ENCODE results near the gene CELA1.

The CELA1 gene

GRCh38 chr12:51371295-51371953 is 24.9 kb upstream of the CELA1 start:
- H3K79me1 ChIP-seq (ENCODE audit: low read length), result no peaks in the 10 kb centered on the region
- no CpG with 5 or more reads among the region's 8 CpGs for WGBS (ENCODE audit: extremely low coverage, insufficient coverage, low lambda C conversion rate)
- H3K23ac ChIP-seq (ENCODE audit: low read length), result no peak overlapping the region
- no peak overlapping the region for H2AK5ac ChIP-seq (ENCODE audit: low read length)
- no peaks in the 10 kb centered on the region for H3K27me3 ChIP-seq (ENCODE audit: insufficient read depth, low read length, poor library complexity)
- no peak overlapping the region for H3K4ac ChIP-seq (ENCODE audit: low read depth, low read length)
- H2BK15ac ChIP-seq (replicated peaks; ENCODE audit: low read depth), result no peak overlapping the region
- H2BK5ac ChIP-seq (ENCODE audit: low read length), result peak overlapping the region; percentile 5
- H3K4me2 ChIP-seq (ENCODE audit: low read length), result no peak overlapping the region
- peak overlapping the region; percentile 9 for H3K18ac ChIP-seq (ENCODE audit: low read length)
- H2BK120ac ChIP-seq (ENCODE audit: low read depth, low read length), result no peak overlapping the region
- H4K5ac ChIP-seq (ENCODE audit: low read length), result no peak overlapping the region
- no peak overlapping the region for H4K8ac ChIP-seq (ENCODE audit: low read depth, low read length)
- peak overlapping the region; percentile 49 for H3K56ac ChIP-seq (ENCODE audit: low read length)
- DNase-seq, result peak; percentile 99
- no peaks in the 10 kb centered on the region for H3K36me3 ChIP-seq (ENCODE audit: control insufficient read depth, insufficient read depth, low read length)
- H3K4me1 ChIP-seq (ENCODE audit: control insufficient read depth, low read depth, low read length), result peaks cover 3% of the 10 kb centered on the region
- H3K79me2 ChIP-seq (ENCODE audit: control insufficient read depth, insufficient read depth, low read length), result no peaks in the 10 kb centered on the region
- H3K27ac ChIP-seq (ENCODE audit: low read depth, low read length), result peak overlapping the region; percentile 62
- no peak overlapping the region for H3K4me3 ChIP-seq (ENCODE audit: low read length)
- peak overlapping the region; percentile 2 for H3K9ac ChIP-seq (ENCODE audit: low read length)

- Histone ChIP-seq H3K23ac (ENCODE audit: low read length) (no peak overlapping the region), H3K4me2 (ENCODE audit: low read length) (no peak overlapping the region), H2BK5ac (ENCODE audit: low read length) (no peak overlapping the region), H4K5ac (ENCODE audit: low read length) (no peak overlapping the region), H3K18ac (ENCODE audit: low read length) (peak overlapping the region; percentile 47), H3K4me3 (ENCODE audit: low read length) (no peak overlapping the region), H3K4me1 (ENCODE audit: control insufficient read depth, low read depth, low read length) (peaks cover 3% of the 10 kb centered on the region), H3K4ac (ENCODE audit: low read depth, low read length) (no peak overlapping the region), H2BK15ac (replicated peaks; ENCODE audit: low read depth) (no peak overlapping the region), H3K27ac (ENCODE audit: low read depth, low read length) (peak overlapping the region; percentile 38), H3K27me3 (ENCODE audit: insufficient read depth, low read length, poor library complexity) (no peaks in the 10 kb centered on the region), H2AK5ac (ENCODE audit: low read length) (no peak overlapping the region), H3K56ac (ENCODE audit: low read length) (no peak overlapping the region), H3K9ac (ENCODE audit: low read length) (no peak overlapping the region), H3K36me3 (ENCODE audit: control insufficient read depth, insufficient read depth, low read length) (no peaks in the 10 kb centered on the region), H2BK120ac (ENCODE audit: low read depth, low read length) (no peak overlapping the region), H4K8ac (ENCODE audit: low read depth, low read length) (no peak overlapping the region), H3K79me2 (ENCODE audit: control insufficient read depth, insufficient read depth, low read length) (no peaks in the 10 kb centered on the region), H3K79me1 (ENCODE audit: low read length) (no peaks in the 10 kb centered on the region)
- no CpG with 5 or more reads among the region's 9 CpGs for WGBS (ENCODE audit: extremely low coverage, insufficient coverage, low lambda C conversion rate)
- DNase-seq, result no peak
Observed at GRCh38 chr12:51370667-51371066, 24.2 kb upstream of the CELA1 start.

GRCh38 chr12:51369581-51369980 is 23.1 kb upstream of the CELA1 start:
- Histone ChIP-seq H3K36me3 (ENCODE audit: control insufficient read depth, insufficient read depth, low read length) (no peaks in the 10 kb centered on the region), H4K8ac (ENCODE audit: low read depth, low read length) (no peak overlapping the region), H3K79me1 (ENCODE audit: low read length) (no peaks in the 10 kb centered on the region), H3K79me2 (ENCODE audit: control insufficient read depth, insufficient read depth, low read length) (no peaks in the 10 kb centered on the region), H3K27me3 (ENCODE audit: insufficient read depth, low read length, poor library complexity) (no peaks in the 10 kb centered on the region), H3K27ac (ENCODE audit: low read depth, low read length) (no peak overlapping the region), H2BK120ac (ENCODE audit: low read depth, low read length) (no peak overlapping the region), H4K5ac (ENCODE audit: low read length) (no peak overlapping the region), H2BK15ac (replicated peaks; ENCODE audit: low read depth) (no peak overlapping the region), H3K4me3 (ENCODE audit: low read length) (no peak overlapping the region), H3K18ac (ENCODE audit: low read length) (no peak overlapping the region), H3K9ac (ENCODE audit: low read length) (no peak overlapping the region), H3K4ac (ENCODE audit: low read depth, low read length) (no peak overlapping the region), H3K4me1 (ENCODE audit: control insufficient read depth, low read depth, low read length) (peaks cover 3% of the 10 kb centered on the region), H3K4me2 (ENCODE audit: low read length) (no peak overlapping the region), H3K23ac (ENCODE audit: low read length) (no peak overlapping the region), H3K56ac (ENCODE audit: low read length) (no peak overlapping the region), H2AK5ac (ENCODE audit: low read length) (no peak overlapping the region), H2BK5ac (ENCODE audit: low read length) (no peak overlapping the region)
- WGBS (ENCODE audit: extremely low coverage, insufficient coverage, low lambda C conversion rate), result no CpG with 5 or more reads among the region's 4 CpGs
- DNase-seq, result no peak

- no peaks in the 10 kb centered on the region for H3K79me1 ChIP-seq (ENCODE audit: low read length)
- H3K23ac ChIP-seq (ENCODE audit: low read length), result no peak overlapping the region
- no peak overlapping the region for H3K18ac ChIP-seq (ENCODE audit: low read length)
- H3K4me1 ChIP-seq (ENCODE audit: control insufficient read depth, low read depth, low read length), result peaks cover 3% of the 10 kb centered on the region
- H3K79me2 ChIP-seq (ENCODE audit: control insufficient read depth, insufficient read depth, low read length), result no peaks in the 10 kb centered on the region
- no peaks in the 10 kb centered on the region for H3K36me3 ChIP-seq (ENCODE audit: control insufficient read depth, insufficient read depth, low read length)
- H2AK5ac ChIP-seq (ENCODE audit: low read length), result no peak overlapping the region
- no peak overlapping the region for H2BK120ac ChIP-seq (ENCODE audit: low read depth, low read length)
- H3K27me3 ChIP-seq (ENCODE audit: insufficient read depth, low read length, poor library complexity), result no peaks in the 10 kb centered on the region
- H3K4me3 ChIP-seq (ENCODE audit: low read length), result no peak overlapping the region
- H2BK5ac ChIP-seq (ENCODE audit: low read length), result no peak overlapping the region
- WGBS (ENCODE audit: extremely low coverage, insufficient coverage, low lambda C conversion rate), result no CpG with 5 or more reads among the region's 17 CpGs
- no peak overlapping the region for H4K5ac ChIP-seq (ENCODE audit: low read length)
- no peak overlapping the region for H3K56ac ChIP-seq (ENCODE audit: low read length)
- H3K9ac ChIP-seq (ENCODE audit: low read length), result no peak overlapping the region
- H3K27ac ChIP-seq (ENCODE audit: low read depth, low read length), result no peak overlapping the region
- H4K8ac ChIP-seq (ENCODE audit: low read depth, low read length), result no peak overlapping the region
- no peak for DNase-seq
- no peak overlapping the region for H2BK15ac ChIP-seq (replicated peaks; ENCODE audit: low read depth)
- no peak overlapping the region for H3K4me2 ChIP-seq (ENCODE audit: low read length)
- H3K4ac ChIP-seq (ENCODE audit: low read depth, low read length), result no peak overlapping the region
Observed at GRCh38 chr12:51368640-51369517, 22.4 kb upstream of the CELA1 start.

GRCh38 chr12:51365276-51365675 is 18.8 kb upstream of the CELA1 start:
- H2AK5ac ChIP-seq (ENCODE audit: low read length), result no peak overlapping the region
- H3K9ac ChIP-seq (ENCODE audit: low read length), result no peak overlapping the region
- H2BK5ac ChIP-seq (ENCODE audit: low read length), result no peak overlapping the region
- H3K56ac ChIP-seq (ENCODE audit: low read length), result no peak overlapping the region
- H4K5ac ChIP-seq (ENCODE audit: low read length), result no peak overlapping the region
- H3K4ac ChIP-seq (ENCODE audit: low read depth, low read length), result no peak overlapping the region
- no peaks in the 10 kb centered on the region for H3K36me3 ChIP-seq (ENCODE audit: control insufficient read depth, insufficient read depth, low read length)
- no peak for DNase-seq
- H3K27ac ChIP-seq (ENCODE audit: low read depth, low read length), result no peak overlapping the region
- H3K23ac ChIP-seq (ENCODE audit: low read length), result no peak overlapping the region
- no peak overlapping the region for H3K4me3 ChIP-seq (ENCODE audit: low read length)
- H4K8ac ChIP-seq (ENCODE audit: low read depth, low read length), result no peak overlapping the region
- H2BK120ac ChIP-seq (ENCODE audit: low read depth, low read length), result no peak overlapping the region
- H3K79me1 ChIP-seq (ENCODE audit: low read length), result no peaks in the 10 kb centered on the region
- no peaks in the 10 kb centered on the region for H3K27me3 ChIP-seq (ENCODE audit: insufficient read depth, low read length, poor library complexity)
- H3K4me1 ChIP-seq (ENCODE audit: control insufficient read depth, low read depth, low read length), result no peaks in the 10 kb centered on the region
- WGBS (ENCODE audit: extremely low coverage, insufficient coverage, low lambda C conversion rate), result no CpG with 5 or more reads among the region's 10 CpGs
- no peaks in the 10 kb centered on the region for H3K79me2 ChIP-seq (ENCODE audit: control insufficient read depth, insufficient read depth, low read length)
- no peak overlapping the region for H3K4me2 ChIP-seq (ENCODE audit: low read length)
- no peak overlapping the region for H2BK15ac ChIP-seq (replicated peaks; ENCODE audit: low read depth)
- no peak overlapping the region for H3K18ac ChIP-seq (ENCODE audit: low read length)

All from mesendoderm (in vitro differentiated cells).